Right cardiac atrium (tissue), 5 donors: ENCODE results near the gene IHH. TPM values are rescaled to one million over a fixed set of nuclear protein-coding genes. Genes with fewer than 3 reads are reported as not detected.
A peak's percentile ranks its signal among the peaks of the same experiment; 100 is the strongest.

Source experiments
- ATAC-seq, 2 donors: fragments of 200-7000 bp; cut with Tn5 transposase; one replicate each; pipeline versions ENCODE4 v1.8.0 to v1.9.1; 2020; ENCODE audit warnings: moderate library complexity in 2 of 2, mild to moderate bottlenecking in 1 of 2
- DNase-seq, 3 donors: peaks; one replicate each; pipeline ENCODE4 v3.0.0-alpha.2; 2020
- H3K27ac ChIP-seq: one replicate; pipeline ENCODE4 v1.5.1; 2013; ENCODE audit warnings: mild to moderate bottlenecking, low read length, control low read depth, moderate library complexity
- H3K27me3 ChIP-seq: one replicate; pipeline ENCODE4 v1.6.1; 2013; ENCODE audit not compliant: control insufficient read depth, insufficient read depth
- H3K4me1 ChIP-seq: one replicate; pipeline ENCODE4 v1.6.1; 2013; ENCODE audit warnings: low read length; ENCODE audit not compliant: control insufficient read depth, insufficient read depth
- H3K4me3 ChIP-seq: one replicate; pipeline ENCODE4 v1.5.1; 2013; ENCODE audit warnings: low read length, control low read depth
- H3K9me3 ChIP-seq: one replicate; pipeline ENCODE4 v1.6.1; 2013; ENCODE audit warnings: low read length; ENCODE audit not compliant: control insufficient read depth
- WGBS: extraction: QIAGEN DNeasy Blood & Tissue Kit; methylation state at CpG from one replicate; pipeline ENCODE4 v1.1.7; 2013; 5-methylcytosine and 5-hydroxymethylcytosine counted together
- intact Hi-C, 4 donors: fragments of 100-400 bp; cut with DNase I; formaldehyde crosslinking; loops; one replicate each; pipeline versions ENCODE4 v1.11.0 to v1.14.0; 2022 to 2023
- polyA plus RNA-seq: library from polyadenylated mRNA; stranded (reverse); fragments of 200-250 nt; gene quantifications from one replicate; pipeline ENCODE4 v1.2.3, GENCODE V29; 2013
- total RNA-seq, 4 donors: library from RNA; stranded (reverse); fragmentation: NEBNext Ultra II Directional; extraction: Animal tissue kit (Norgen Biotek cat#: 25700); gene quantifications; one replicate each; pipeline ENCODE4 v1.2.1, GENCODE V29; 2021
- donor health status: healthy with polysubstance abuse.
- donor health status: DM: no; HTN: yes; CAD: no.
- donor health status: DM: no; HTN: no; CAD: no.
- donor health status: DM: no; HTN: yes; CAD: no; lungs with severe emphysema.
- donor health status: DM: yes; HTN: yes; CAD: no.

Gene IHH
- total and polyA plus RNA-seq, 5 donors = 0.05 TPM; not detected in 4

DNA sequence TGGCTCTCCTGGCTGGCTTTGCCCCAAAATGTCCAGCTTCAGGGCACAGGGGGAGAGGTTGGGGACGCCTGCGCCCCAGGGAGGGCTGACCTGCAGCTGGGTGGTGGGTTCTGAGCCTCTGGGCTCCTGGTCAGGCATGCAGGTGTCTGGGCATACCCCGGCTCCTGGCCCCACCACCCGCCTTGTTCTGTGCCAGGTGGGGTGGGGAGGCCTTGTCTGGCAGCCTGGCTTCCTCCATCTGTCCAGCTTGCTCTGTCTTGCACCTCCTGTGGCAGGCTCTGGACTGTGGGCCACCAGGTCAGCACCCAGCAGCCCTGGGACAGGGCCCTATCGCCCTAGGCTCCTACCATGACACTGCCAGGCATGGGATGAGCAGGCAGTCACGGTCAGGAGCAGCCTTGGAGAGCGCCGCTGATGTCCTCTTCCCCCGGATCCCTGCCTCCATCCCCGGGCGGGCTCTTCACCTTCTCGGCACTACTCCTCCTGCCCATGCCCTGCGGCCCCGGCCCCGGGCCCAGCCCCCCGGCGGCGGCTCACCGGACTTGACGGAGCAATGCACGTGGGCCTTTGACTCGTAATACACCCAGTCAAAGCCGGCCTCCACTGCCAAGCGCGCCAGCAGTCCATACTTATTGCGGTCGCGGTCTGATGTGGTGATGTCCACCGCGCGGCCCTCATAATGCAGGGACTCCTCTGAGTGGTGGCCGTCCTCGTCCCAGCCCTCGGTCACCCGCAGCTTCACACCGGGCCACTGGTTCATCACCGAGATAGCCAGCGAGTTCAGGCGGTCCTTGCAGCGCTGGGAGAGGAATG is 3.6 kb downstream of the IHH start:
- Histone ChIP-seq H3K27me3 (no peaks in the 10 kb centered on the region), H3K9me3 (no peaks in the 10 kb centered on the region), H3K4me3 (no peak overlapping the region), H3K27ac (no peak overlapping the region), H3K4me1 (peaks cover 6% of the 10 kb centered on the region)
- WGBS = 14% methylated on average over 40 of the region's 40 CpGs
- DNase-seq (peak in 1 of 3 donors; percentile 50), ATAC-seq (no peak)
- intact Hi-C loops = loop anchor here in 3 of 4 donors (1.0 to 10.0 kb wide), 3 partner anchors 62 to 88 kb away; no protein-coding TSS in a partner anchor

DNA sequence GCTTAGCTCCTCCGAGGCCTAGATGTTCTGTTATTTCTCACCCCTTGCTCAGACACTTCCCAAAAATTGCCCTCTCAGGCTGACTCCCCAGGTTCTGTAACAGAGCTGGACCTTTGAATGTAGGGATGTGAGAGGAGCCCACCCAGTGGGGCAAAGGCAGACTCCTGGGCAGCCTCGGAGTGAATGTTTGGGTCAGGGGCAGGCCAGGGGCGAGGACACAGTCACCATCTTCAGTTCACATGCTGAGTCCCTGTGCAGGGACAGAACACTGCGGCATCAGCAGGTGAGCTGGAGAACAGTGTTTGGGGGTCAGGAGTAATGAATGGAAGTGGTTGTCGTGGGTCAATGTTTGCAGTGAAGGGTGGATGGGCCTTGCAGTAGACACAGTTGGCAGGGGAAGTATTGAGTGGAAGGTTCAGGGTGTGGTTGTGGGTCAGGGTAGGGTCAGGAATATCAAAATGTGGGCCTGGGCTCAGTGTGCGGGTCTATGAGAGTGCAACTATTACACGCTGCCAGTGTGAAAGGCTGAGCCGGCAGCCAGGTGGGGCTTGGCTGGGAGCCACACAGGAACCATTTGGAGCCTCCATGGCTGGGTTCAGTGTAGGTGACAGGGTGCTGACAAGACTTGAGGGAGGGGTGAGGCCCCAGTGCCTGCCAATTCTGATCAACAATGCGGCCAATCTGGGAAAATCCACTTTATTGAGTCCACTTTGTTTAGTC is 4.4 kb downstream of the IHH start:
- 70% methylated on average over 9 of the region's 9 CpGs for WGBS
- Histone ChIP-seq H3K27ac (no peak overlapping the region), H3K4me3 (no peak overlapping the region), H3K27me3 (no peaks in the 10 kb centered on the region), H3K9me3 (no peaks in the 10 kb centered on the region), H3K4me1 (peaks cover 6% of the 10 kb centered on the region)
- no peak for DNase-seq
- no peak for ATAC-seq
- intact Hi-C loops = loop anchor here in 2 of 4 donors (5.0 to 10.0 kb wide), 2 partner anchors 66 to 88 kb away; no protein-coding TSS in a partner anchor

DNA sequence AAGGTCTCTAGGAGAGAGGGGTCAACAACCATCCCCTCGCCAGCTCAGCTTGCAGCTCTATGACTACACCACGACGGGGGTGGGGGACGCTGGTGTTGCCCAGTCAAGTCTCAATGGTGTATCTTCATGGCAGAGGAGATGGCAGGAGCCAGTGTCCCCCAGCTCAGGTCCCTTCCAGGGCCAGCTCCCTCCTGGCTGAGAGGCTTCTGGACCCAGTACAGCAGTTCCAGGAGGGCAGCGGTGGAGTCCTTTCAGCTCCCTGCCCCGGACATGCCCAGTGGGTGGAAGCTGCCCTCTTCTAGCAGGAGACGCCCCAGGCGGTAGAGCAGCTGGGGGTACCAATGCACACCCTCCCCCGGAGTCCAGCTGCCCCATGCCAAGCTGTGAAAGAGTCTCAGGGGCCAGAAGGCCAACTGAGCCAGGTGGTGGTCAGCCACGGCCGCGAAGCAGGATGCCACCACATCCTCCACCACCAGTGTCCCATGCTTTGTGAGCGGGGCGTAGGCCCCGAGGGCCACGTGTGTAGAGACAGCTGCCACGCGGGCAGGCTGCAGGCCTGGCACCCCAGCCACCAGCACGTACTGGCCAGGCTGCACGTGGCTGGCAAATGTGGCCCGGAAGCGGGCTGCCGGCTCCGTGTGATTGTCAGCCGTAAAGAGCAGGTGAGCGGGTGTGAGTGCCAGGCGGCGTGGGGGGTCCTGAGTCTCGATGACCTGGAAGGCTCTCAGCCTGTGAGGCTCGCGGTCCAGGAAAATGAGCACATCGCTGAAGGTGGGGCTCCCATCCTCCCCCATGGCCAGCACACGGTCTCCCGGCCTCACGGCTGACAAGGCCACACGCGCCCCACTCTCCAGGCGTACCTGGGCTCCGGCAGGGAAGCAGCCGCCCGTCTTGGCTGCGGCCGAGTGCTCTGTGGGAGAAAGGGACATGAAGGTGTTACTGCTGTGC is 5.5 kb downstream of the IHH start:
- DNase-seq = no peak
- WGBS = 85% methylated on average over 43 of the region's 43 CpGs
- H3K4me1 ChIP-seq = peaks cover 6% of the 10 kb centered on the region
- no peak overlapping the region for H3K27ac ChIP-seq
- no peaks in the 10 kb centered on the region for H3K27me3 ChIP-seq
- no peak overlapping the region for H3K4me3 ChIP-seq
- intact Hi-C loops = loop anchor here in 2 of 4 donors (5.0 to 10.0 kb wide), 2 partner anchors 67 to 90 kb away; no protein-coding TSS in a partner anchor
- no peak for ATAC-seq
- H3K9me3 ChIP-seq = no peaks in the 10 kb centered on the region

DNA sequence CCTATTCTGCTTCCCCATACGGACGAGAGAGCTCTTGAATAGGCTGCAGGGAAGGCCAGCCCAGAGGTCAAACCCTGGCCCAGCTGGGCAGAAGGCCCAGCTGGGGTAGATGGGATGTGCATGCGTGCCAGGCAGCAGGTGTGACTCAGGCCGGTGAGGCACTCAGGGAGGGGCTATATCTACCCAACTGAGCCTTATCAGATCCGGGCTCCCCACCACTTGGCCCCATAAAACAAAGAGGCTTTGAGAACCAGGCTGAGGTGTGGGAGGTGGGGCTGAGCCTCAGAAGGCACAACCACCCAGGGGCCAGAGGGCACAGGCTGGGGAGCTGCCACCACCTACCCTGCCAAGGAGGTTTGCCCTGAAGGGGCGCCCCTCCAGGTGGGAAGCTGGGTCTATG is 11.4 kb downstream of the IHH start:
- no peak overlapping the region for H3K27ac ChIP-seq
- no peak for DNase-seq
- ATAC-seq = peak in 1 of 2 donors; percentile 13
- H3K9me3 ChIP-seq = no peaks in the 10 kb centered on the region
- intact Hi-C loops = no loop called here
- WGBS = 72% methylated on average over 6 of the region's 6 CpGs
- no peaks in the 10 kb centered on the region for H3K4me1 ChIP-seq
- no peaks in the 10 kb centered on the region for H3K27me3 ChIP-seq
- no peak overlapping the region for H3K4me3 ChIP-seq

DNA sequence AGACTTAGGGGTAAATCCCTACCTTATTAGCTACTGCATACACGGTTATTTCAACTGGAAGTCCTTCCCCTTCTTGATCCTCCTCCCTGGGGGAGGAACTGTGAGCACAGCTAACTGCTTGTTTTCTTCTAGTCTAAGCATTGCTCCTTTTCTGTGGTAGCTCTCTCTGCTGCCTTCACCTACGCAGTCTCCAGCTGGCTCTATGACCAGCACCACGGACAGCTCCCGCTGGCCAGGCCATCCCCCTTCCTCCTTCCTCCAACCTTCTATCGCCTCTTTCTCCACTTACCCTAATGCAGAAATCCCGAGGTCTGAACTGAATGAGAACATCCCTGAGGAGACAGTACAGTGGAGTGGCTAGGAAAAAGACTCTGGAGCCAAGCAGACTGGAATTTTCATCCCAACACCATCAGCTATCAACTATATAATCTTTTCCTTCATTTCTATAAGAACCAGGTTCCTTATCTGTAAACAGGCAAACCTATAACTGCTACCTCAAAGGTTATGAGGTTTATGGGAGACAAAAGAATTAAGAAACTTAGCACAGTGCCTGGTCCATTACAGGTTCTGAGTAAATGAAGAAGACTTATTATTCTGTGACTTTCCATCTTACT is 14.7 kb downstream of the IHH start:
- intact Hi-C loops = no loop called here
- Histone ChIP-seq H3K27ac (no peak overlapping the region), H3K4me1 (peaks cover 2% of the 10 kb centered on the region), H3K9me3 (no peaks in the 10 kb centered on the region), H3K27me3 (no peaks in the 10 kb centered on the region), H3K4me3 (no peak overlapping the region)
- DNase-seq (peak in 1 of 3 donors; percentile 64), ATAC-seq (peak; percentile 42 to 61)
- WGBS = 2% methylated on average over 6 of the region's 6 CpGs

DNA sequence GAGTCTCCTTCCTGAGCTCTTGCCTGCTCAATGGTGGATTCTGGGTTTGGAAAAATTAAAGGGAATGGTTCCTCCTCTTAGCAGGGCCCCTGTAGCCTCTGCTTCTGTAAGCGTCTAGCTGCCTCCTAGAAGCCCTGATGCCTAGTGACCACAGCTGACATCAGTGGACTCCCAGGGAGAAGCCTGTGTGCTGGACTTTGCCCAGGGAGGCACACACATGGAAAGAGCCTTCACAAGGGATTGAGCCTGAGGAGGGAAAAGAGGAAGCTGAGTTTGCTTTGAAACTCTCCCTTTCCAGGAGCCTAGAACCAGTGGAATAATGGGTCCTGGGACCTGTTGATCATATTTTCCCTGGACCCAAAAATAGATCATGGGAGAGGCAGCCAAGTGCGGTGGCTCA is 18.0 kb downstream of the IHH start:
- no peak overlapping the region for H3K27ac ChIP-seq
- no peak for DNase-seq
- H3K4me1 ChIP-seq = peaks cover 2% of the 10 kb centered on the region
- H3K27me3 ChIP-seq = no peaks in the 10 kb centered on the region
- intact Hi-C loops = no loop called here
- H3K9me3 ChIP-seq = no peaks in the 10 kb centered on the region
- WGBS = 74% methylated on average over 2 of the region's 2 CpGs
- no peak overlapping the region for H3K4me3 ChIP-seq
- ATAC-seq = no peak

DNA sequence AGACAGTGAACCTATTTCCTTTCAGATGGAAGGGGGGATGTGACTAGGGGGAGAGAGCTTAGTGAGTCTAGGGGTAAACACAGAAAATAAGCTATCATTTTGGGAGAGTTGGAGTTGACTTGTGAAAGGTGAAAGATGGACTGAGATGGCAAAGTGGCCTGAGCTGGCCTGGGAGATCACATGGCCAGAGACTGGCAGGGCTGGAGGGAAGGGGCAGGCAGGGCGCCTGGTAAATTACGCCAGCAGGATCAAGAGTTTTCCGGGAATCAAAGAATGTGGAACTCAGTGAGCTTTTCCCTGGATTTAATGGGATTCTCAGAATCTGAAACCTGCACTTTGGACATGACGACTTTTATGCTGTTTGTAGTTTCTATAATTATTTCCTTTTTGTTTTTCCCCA is 18.6 kb downstream of the IHH start:
- H3K4me1 ChIP-seq = peaks cover 2% of the 10 kb centered on the region
- no peak overlapping the region for H3K4me3 ChIP-seq
- DNase-seq (no peak), ATAC-seq (no peak)
- H3K27me3 ChIP-seq = no peaks in the 10 kb centered on the region
- H3K27ac ChIP-seq = no peak overlapping the region
- 74% methylated on average over 4 of the region's 4 CpGs for WGBS
- intact Hi-C loops = no loop called here
- no peaks in the 10 kb centered on the region for H3K9me3 ChIP-seq

DNA sequence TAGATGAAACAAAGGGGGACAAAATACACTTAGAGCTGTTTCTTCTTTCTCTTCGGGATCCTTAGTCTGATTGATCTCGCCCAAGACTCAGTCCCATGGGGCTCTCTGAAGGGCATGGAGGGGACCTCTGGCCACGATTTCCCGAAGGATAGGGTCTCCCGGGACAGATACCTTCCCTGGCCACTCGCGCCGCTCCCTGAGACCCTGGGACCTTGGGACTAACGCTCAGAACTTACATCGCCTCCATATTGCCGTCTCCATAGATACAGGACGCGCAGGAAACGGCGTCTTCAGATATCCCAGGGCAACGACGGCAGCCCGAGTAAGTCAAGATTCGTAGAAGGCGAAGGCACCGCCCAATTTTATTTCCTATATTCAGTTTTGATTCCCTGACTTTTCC is 19.5 kb downstream of the IHH start, which contains the start of gene CFAP65:
CFAP65 (minus strand) TSS at position 265 of the 400 bp plus-strand sequence. CDS start 2,468 bp downstream, outside the sequence.
- DNase-seq = peak in 1 of 3 donors; percentile 66
- Histone ChIP-seq H3K4me1 (peaks cover 2% of the 10 kb centered on the region), H3K27me3 (no peaks in the 10 kb centered on the region), H3K9me3 (no peaks in the 10 kb centered on the region), H3K4me3 (peak within 1 kb of the TSS; percentile 22), H3K27ac (no peak within 1 kb of the TSS)
- intact Hi-C loops = no loop called here
- ATAC-seq = peak in 1 of 2 donors; percentile 80
- under 1% methylated on average over 21 of the region's 21 CpGs for WGBS

DNA sequence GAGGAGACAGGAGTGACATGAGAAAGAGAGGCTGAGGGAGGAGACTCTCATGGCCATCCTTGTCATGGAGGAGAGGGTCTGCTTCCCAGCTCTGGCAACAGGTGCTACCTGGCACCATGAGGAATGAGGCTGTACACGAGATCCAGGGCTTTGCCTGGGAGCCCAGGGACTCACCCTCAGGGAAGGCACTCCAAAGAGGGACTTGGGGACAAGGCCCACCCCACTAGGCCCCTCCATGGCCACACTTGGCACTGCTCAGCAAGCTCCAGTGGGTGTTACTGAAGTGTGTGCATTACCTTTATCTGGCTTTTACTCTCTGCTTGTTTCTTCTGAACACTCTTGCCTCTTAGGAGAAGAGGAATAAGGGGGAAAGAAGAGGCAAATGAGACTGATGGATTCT is 22.1 kb downstream of the IHH start:
- ATAC-seq = no peak
- DNase-seq = no peak
- Histone ChIP-seq H3K4me1 (peaks cover 2% of the 10 kb centered on the region), H3K27ac (no peak overlapping the region), H3K27me3 (no peaks in the 10 kb centered on the region), H3K4me3 (no peak overlapping the region), H3K9me3 (no peaks in the 10 kb centered on the region)
- 9% methylated on average over 1 of the region's 1 CpG for WGBS
- intact Hi-C loops = no loop called here

DNA sequence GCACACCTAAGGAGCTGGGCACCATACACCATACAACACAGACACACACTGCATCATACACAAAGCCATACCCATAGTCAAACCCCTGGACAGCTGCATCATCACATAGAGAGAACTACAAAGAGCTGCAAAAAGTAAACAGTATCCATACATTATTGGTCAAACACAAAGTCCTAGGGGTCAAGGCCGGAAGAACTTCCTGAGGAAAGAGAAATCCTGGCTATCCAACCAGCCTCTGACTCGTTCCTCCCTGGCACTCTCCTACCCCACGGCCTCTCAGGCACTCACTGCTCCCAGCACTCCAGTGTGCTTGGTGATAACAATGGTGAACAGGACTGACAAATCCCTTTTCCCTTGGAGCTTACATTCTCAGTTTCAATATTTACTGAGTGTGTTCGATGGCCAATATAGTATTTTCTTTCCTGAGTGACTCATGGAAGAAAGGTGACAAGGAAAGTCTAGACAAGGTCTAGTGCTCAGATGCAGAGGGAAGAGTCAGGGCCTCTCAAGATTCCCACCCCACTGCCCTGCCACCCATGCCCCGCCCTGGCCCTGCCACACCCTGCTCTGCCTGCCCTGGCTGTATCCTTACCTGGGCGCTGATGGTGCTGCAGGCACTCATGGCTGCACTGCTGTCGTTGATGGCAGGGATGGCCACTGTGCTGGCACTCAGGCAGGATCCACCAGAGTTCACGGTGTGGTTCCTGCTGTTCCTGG is 22.8 kb downstream of the IHH start:
- H3K27me3 ChIP-seq = no peaks in the 10 kb centered on the region
- ATAC-seq (peak in 1 of 2 donors; percentile 36), DNase-seq (no peak)
- WGBS = 62% methylated on average over 8 of the region's 8 CpGs
- intact Hi-C loops = no loop called here
- no peak overlapping the region for H3K4me3 ChIP-seq
- H3K4me1 ChIP-seq = peaks cover 2% of the 10 kb centered on the region
- no peaks in the 10 kb centered on the region for H3K9me3 ChIP-seq
- H3K27ac ChIP-seq = no peak overlapping the region
